DOHH2 (cell line): ENCODE results near the gene ADAMTS2.

Experiments used
- H3F3A ChIP-seq: fragments of 200-600 bp; sonication (generic), shearing (Covaris generic); 2 replicates; pipeline ENCODE4 v1.6.0; 2016; ENCODE audit warnings: antibody characterized with exemption, mild to moderate bottlenecking; ENCODE audit not compliant: control insufficient read depth, insufficient read depth
- H3K27ac ChIP-seq: fragments of 200-600 bp; sonication (generic); 2 replicates; pipeline ENCODE4 v1.5.1; 2014; ENCODE audit warnings: low read depth, mild to moderate bottlenecking, low read length, moderate library complexity
- H3K27me3 ChIP-seq: fragments of 200-600 bp; sonication (generic); 2 replicates; pipeline ENCODE4 v1.6.1; 2014; ENCODE audit warnings: mild to moderate bottlenecking, low read length, mixed read lengths; ENCODE audit not compliant: control insufficient read depth
- H3K36me3 ChIP-seq: fragments of 200-600 bp; sonication (generic); 2 replicates; pipeline ENCODE4 v1.6.1; 2014; ENCODE audit warnings: mild to moderate bottlenecking, low read length, moderate library complexity, mixed read lengths; ENCODE audit not compliant: control insufficient read depth
- H3K4me1 ChIP-seq: fragments of 200-600 bp; sonication (generic); 2 replicates; pipeline ENCODE4 v1.6.1; 2014; ENCODE audit warnings: mild to moderate bottlenecking, low read length, mixed read lengths; ENCODE audit not compliant: control insufficient read depth
- H3K4me2 ChIP-seq: fragments of 200-600 bp; sonication (generic); 2 replicates; pipeline ENCODE4 v1.6.0; 2014; ENCODE audit warnings: mild to moderate bottlenecking, low read length, moderate library complexity
- H3K4me3 ChIP-seq: fragments of 200-600 bp; sonication (generic); 2 replicates; pipeline ENCODE4 v1.5.1; 2014; ENCODE audit warnings: mild to moderate bottlenecking, low read length, mixed read lengths
- H3K79me2 ChIP-seq: fragments of 200-600 bp; sonication (generic); 2 replicates; pipeline ENCODE4 v1.6.1; 2014; ENCODE audit warnings: mild to moderate bottlenecking, low read length, mixed read lengths; ENCODE audit not compliant: control insufficient read depth
- H3K9me2 ChIP-seq: fragments of 200-600 bp; sonication (generic); replicated peaks from 2 replicates; pipeline ENCODE4 v1.6.1; 2014; ENCODE audit warnings: mild to moderate bottlenecking, low read length, mixed read lengths; ENCODE audit not compliant: control insufficient read depth
- H3K9me3 ChIP-seq: fragments of 200-600 bp; sonication (generic); 2 replicates; pipeline ENCODE4 v1.6.1; 2014; ENCODE audit warnings: antibody characterized with exemption, low read length, mixed read lengths; ENCODE audit not compliant: control insufficient read depth, insufficient read depth
- H4K20me1 ChIP-seq: fragments of 200-600 bp; sonication (generic); 2 replicates; pipeline ENCODE4 v1.6.0; 2014; ENCODE audit warnings: low read depth, mild to moderate bottlenecking, antibody characterized with exemption, low read length, moderate library complexity; ENCODE audit not compliant: control insufficient read depth, insufficient read depth
- EZH2phosphoT487 ChIP-seq: fragments of 200-600 bp; sonication (generic); IDR thresholded peaks from 2 replicates; pipeline ENCODE4 v1.6.1; 2017; ENCODE audit warnings: borderline replicate concordance, mild to moderate bottlenecking, antibody characterized with exemption, low read length, moderate library complexity, mixed read lengths
- TF ChIP-seq, protein P1 (sequence below): fragments of 200-600 bp; sonication (generic); IDR thresholded peaks from one replicate; pipeline ENCODE4 v1.5.1; 2014; ENCODE audit warnings: antibody characterized with exemption, mild to moderate bottlenecking, low read depth, low read length; ENCODE audit not compliant: poor library complexity, severe bottlenecking

The ADAMTS2 gene

DNA sequence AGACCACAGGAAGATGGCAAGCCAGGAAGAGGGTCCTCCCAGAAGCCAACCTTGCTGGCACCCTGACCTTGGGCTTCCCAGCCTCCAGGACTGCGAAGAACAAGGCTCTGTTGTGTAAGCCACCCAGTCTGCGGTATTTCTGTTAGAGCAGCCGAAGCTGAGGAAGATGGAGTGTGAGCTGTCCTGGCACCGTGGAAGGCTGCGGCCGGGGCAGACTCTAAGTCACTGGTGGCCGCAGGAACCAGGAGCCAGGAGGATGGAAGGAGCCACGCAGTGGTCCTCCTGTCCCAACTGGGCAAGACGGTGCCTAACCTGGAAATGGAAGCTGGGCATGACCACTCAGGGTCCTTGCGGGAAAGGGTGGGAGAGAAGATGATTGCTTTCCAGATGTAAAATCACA is 196.0 kb downstream of the ADAMTS2 start:
- Histone ChIP-seq H3K9me3 (no peaks in the 10 kb centered on the region), H3K9me2 (no peaks in the 10 kb centered on the region), H3K4me3 (no peak overlapping the region), H3K36me3 (no peaks in the 10 kb centered on the region), H3F3A (no peaks in the 10 kb centered on the region), H3K4me1 (no peaks in the 10 kb centered on the region), H3K4me2 (no peak overlapping the region), H4K20me1 (no peaks in the 10 kb centered on the region), H3K79me2 (no peaks in the 10 kb centered on the region), H3K27me3 (no peaks in the 10 kb centered on the region), H3K27ac (no peak overlapping the region)
- TF ChIP-seq EZH2phosphoT487: no peak
- TF ChIP-seq, protein P1, sequence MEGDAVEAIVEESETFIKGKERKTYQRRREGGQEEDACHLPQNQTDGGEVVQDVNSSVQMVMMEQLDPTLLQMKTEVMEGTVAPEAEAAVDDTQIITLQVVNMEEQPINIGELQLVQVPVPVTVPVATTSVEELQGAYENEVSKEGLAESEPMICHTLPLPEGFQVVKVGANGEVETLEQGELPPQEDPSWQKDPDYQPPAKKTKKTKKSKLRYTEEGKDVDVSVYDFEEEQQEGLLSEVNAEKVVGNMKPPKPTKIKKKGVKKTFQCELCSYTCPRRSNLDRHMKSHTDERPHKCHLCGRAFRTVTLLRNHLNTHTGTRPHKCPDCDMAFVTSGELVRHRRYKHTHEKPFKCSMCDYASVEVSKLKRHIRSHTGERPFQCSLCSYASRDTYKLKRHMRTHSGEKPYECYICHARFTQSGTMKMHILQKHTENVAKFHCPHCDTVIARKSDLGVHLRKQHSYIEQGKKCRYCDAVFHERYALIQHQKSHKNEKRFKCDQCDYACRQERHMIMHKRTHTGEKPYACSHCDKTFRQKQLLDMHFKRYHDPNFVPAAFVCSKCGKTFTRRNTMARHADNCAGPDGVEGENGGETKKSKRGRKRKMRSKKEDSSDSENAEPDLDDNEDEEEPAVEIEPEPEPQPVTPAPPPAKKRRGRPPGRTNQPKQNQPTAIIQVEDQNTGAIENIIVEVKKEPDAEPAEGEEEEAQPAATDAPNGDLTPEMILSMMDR: no peak

DNA sequence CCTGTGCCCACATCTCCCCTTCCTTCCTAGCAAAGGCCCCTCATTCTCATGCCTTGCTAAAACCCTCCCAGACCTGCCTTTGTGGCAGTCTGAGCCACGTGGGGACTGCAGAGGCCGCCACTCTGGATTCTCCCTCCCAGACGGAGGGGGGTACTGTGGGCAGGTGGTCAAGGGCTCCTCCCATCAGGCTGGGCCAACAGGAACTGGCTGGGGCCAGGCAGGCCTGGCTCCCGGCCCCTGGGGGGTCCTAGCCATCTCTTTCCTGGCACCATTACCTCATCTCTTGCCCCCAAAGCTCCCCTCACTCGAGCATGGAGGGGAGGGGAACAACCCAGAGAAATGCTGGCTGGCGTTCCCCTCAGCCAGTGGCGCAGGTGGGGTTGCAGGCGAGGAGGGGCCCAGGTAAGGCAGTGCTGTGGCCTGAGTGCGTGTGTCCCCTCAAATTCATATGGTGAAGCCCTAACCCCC is 196.5 kb downstream of the ADAMTS2 start:
- Histone ChIP-seq H3F3A (no peaks in the 10 kb centered on the region), H3K9me2 (no peaks in the 10 kb centered on the region), H3K79me2 (no peaks in the 10 kb centered on the region), H3K4me1 (no peaks in the 10 kb centered on the region), H4K20me1 (no peaks in the 10 kb centered on the region), H3K9me3 (no peaks in the 10 kb centered on the region), H3K27ac (no peak overlapping the region), H3K36me3 (no peaks in the 10 kb centered on the region), H3K4me3 (no peak overlapping the region), H3K27me3 (no peaks in the 10 kb centered on the region), H3K4me2 (no peak overlapping the region)
- TF ChIP-seq EZH2phosphoT487: no peak
- TF ChIP-seq, protein P1: no peak

DNA sequence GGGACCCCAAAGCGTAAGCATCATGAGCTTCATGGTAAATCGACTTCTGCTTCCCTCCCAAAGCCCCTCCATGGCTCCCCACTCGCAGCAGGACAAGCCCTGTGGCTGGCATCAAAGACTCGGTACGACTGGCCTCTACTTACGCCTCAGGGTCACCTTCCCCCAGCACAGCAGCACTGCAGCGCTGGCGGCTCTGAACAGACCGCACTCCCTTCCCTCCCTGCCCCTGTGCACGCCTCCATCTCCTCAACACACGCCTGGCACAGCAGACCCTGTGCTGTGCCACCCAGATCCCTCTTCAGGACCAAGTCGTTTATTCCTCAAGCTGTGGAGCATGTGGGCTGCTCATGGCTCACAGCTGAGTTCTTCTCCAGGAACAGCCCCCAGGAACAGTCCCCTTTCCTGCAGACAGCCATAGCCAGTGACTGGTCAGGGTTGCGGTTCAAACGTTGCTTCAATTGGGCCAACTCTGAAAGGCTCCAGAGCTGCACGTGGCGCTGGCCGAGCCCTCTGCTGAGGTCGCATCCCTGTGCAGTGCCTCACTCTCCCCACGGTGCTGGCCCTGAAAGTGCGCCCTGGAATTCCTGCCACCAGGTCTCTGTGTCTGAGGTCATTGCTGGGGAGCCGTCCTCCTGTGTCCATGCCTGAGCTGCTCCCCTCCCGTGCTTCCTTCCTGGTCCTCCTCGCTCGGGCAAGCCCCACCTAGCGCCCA is 197.1 kb downstream of the ADAMTS2 start:
- no peak overlapping the region for H3K4me2 ChIP-seq
- H3F3A ChIP-seq: no peaks in the 10 kb centered on the region
- no peaks in the 10 kb centered on the region for H3K9me3 ChIP-seq
- no peaks in the 10 kb centered on the region for H3K9me2 ChIP-seq
- H3K4me1 ChIP-seq: no peaks in the 10 kb centered on the region
- no peaks in the 10 kb centered on the region for H4K20me1 ChIP-seq
- no peaks in the 10 kb centered on the region for H3K36me3 ChIP-seq
- H3K4me3 ChIP-seq: no peak overlapping the region
- no peaks in the 10 kb centered on the region for H3K79me2 ChIP-seq
- no peaks in the 10 kb centered on the region for H3K27me3 ChIP-seq
- TF ChIP-seq, protein P1: no peak
- no peak for TF ChIP-seq EZH2phosphoT487
- no peak overlapping the region for H3K27ac ChIP-seq
